Cerebellar nuclear complex (tissue), 1 donor: ENCODE data around the gene S100B.
"Not testable (repeated sequence)": the region's sequence is repeated elsewhere in the genome, so short reads cannot be mapped to it uniquely, and the experiment has no call there.

Experiments
- DNase-seq, 2 experiments: peaks; one replicate each; lab custom pipeline; 2025; lab: John Stamatoyannopoulos, UW

The S100B gene

DNA sequence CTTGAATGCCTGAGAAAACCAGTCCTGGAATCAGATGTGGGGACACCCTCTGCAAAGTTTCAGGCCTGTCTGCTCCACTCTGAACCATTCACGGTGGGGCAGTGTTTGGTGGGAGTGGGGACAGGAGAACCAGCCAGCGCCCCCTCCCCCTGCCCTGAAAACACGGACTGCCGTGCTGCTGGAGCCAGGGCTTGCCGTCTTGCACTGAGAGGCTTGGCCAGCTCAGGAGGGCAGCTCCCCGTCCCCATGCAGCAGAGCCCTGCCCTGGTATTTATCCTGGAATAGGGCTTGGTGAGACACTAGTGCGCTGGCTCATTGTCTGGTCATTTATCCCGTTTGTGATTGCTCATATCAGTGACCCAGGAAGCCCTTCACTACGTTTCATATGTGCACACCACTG lies 3.9 kb downstream of the S100B start:
- no peak for DNase-seq

GRCh38 chr21:46600305-46600704 lies 4.6 kb downstream of the S100B start:
- no peak for DNase-seq

DNA sequence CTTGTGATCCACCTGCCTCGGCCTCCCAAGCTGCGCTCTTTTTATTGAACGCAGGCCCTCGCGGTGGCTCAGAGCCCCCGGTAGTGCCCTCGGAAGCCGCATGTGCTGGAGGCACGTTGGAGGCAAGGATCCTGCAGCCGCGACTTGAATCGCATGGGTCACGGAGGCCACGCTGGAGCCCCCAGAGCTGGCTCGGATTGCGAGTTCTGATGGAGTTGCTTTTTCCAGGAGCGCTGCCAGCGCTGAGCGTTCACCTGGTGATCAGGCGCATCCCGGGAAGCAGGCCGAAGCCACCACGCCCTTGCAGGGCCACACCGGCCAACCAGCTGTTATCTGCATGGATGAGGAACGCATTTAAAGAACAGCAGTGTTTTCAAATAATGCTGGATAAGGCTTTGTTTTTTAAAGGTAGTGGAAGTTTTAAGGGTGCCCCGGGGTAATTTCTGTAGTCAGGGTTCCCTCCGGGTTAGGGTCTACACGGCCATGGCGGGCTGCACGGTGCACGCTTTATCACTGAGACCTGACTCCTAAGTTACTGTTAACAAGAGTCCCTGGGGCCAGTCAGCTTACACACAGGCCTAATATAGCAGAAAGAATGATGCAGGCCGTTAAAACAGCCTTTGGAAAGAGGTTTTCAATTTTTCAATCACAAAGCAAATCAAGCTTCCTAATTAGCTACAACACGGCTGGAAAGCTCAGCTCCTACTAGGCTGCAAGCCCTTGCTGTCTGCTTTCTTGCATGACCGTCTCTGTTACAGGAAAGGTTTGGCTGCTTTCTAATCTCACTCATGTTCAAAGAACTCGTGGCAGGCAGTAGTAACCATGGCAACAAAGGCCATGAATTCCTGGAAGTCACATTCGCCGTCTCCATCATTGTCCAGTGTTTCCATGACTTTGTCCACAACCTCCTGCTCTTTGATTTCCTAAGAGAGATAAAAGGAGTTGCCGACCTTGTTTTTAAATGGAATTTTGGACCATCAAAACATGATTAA lies 6.0 kb downstream of the S100B start:
- DNase-seq = no peak

DNA sequence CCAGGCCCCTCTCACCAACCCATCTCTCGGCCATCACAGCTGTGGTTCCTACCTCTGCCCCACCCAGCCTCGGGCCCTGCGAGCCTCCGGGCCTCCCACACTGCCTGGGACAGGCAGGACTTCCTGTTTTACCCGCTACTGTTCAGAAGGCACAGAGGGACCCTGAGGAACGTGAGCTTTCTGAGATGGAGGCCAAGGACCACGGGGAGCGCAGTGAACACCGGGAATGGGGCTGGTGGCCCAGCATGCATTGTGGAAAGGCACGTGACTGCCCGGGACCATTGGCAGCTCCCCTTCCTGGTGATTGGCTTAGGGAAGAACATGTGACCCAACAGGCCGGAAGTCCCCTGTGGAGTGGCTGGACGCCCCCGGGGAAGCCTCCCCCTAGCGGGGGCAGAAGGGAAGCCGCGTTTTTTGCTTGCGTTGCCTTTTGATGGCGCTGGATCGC lies 7.0 kb downstream of the S100B start:
- DNase-seq = no peak

DNA sequence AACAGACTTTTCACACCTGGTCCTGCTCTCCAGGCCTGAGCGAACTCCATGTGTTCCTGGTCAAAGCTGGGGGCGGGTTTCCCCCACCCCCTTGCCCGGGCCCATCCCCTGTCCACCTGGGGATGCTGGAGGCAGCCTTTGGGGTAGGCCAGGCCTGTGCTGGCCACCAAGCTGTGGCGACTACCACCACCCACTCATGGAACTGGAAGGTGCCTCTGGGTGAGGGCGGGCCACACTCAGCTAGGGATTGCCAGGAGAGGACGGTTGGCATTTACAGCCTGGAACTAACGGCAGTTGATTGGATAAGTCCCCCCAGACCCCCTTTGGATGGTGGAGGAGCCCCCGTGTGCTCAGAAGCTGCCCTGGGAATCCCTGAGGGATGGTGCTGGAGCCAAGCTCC lies 7.9 kb downstream of the S100B start:
- no peak for DNase-seq

DNA sequence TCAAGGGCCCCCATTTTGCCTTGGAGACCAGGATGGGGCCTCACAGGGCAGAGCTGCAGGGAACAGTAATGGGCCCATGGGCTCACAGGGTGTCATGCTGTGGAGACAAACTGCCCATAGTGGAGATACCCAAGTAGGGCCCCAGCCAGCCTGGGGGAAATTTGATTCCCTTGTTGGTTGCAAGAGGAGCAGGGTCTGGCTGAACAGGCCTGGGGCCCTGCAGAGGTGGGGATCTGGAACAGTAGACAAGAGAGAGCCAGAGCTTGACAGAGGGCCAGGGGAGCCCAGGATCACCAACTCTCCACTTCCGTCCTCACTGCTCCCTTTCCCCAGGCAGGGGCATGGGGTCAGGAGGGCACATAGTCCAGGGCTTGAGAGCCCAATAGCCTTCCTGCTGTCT lies 8.7 kb downstream of the S100B start:
- DNase-seq = no peak

DNA sequence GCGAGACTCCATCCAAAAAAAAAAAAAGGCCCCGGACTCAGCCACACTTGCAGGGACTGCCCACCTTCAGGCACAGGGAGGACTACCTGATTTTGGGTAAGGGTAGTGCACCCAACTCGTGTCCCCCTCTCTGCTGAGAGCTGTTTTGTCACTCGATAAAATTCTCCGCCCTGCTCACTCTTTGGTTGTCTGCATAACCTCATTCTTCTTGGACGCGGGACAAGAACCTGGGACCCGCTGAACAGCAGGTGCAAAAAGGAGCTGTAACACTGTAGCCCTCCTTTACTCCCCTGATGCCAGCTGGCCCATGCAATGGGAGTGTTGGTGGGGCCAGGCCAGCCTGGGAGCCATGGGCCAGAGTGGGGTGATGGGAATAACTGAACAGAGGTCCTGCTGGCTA lies 10.6 kb downstream of the S100B start:
- DNase-seq = no peak

- DNase-seq = no peak
Measured at GRCh38 chr21:46585191-46585953, 19.5 kb downstream of the S100B start.

GRCh38 chr21:46581780-46582307 lies 23.0 kb downstream of the S100B start:
- DNase-seq = no peak

DNA sequence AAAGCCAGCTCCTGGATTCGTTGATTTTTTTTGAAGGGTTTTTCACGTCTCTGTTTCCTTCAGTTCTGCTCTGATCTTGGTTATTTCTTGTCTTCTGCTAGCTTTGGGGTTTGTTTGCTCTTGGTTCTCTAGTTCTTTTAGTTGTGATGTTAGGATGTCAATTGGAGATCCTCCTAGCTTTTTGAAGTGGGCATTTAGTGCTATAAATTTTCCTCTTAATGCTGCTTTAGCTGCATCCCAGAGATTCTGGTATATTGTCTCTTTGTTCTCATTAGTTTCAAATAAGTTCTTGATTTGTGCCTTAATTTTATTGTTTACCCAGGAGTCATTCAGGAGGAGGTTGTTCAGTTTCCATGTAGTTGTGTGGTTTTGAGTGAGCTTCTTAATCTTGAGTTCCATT lies 25.5 kb downstream of the S100B start:
- DNase-seq = not testable (repeated sequence)

DNA sequence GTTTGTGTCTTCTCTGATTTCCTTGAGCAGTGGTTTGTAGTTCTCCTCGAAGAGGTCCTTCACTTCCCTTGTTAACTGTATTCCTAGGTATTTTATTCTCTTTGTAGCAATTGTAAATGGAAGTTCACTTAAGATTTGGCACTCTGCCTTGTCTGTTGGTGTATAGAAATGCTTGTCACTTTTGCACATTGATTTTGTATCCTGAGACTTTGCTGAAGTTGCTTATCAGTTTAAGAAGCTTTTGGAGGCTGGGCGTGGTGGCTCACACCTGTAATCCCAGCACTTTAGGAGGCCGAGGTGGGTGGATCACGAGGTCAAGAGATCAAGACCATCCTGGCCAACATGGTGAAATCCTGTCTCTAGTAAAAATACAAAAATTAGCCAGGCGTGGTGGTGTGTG lies 27.1 kb downstream of the S100B start:
- DNase-seq = not testable (repeated sequence)

- no peak for DNase-seq
Measured at GRCh38 chr21:46572850-46573249, 32.0 kb downstream of the S100B start.

DNA sequence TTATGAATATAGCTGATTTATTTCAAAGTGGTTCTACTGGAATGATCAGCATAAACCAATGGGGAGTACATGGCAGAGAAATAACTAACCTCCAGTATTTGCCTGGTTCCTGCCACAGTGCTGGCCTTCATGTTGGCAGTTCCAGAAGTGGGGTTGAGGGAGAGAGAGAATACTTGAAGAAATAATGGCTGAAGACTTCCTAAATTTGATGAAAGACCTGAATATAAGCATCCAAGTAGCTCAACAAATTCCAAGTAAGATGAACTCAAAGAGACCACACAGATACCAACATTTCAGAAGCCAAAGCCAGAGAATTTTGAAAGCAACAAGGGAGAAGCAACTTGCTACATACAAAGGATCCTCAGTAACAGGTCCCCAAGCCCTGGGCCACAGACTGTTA lies 34.3 kb downstream of the S100B start:
- DNase-seq = no peak

DNA sequence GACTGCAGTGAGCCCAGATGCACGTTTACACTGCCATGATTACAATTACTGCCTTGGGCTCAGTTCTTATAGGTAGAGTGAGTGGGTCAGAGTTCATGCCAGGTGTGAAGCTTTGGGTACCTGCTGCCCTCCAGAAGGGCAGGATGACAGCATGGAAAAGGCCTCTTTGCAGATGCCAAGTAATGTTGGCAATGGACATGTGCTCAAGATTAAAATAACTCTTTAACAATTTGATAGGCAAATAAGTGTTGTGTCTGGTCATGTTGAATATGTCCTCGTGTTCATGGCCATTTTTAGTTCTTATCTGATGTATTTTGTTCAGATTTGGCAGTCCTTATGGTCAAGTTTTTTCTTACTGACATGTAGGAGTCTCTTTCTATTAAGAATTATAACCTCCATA lies 34.8 kb downstream of the S100B start:
- no peak for DNase-seq

- no peak for DNase-seq
Measured at GRCh38 chr21:46569081-46569480, 35.8 kb downstream of the S100B start.

DNA sequence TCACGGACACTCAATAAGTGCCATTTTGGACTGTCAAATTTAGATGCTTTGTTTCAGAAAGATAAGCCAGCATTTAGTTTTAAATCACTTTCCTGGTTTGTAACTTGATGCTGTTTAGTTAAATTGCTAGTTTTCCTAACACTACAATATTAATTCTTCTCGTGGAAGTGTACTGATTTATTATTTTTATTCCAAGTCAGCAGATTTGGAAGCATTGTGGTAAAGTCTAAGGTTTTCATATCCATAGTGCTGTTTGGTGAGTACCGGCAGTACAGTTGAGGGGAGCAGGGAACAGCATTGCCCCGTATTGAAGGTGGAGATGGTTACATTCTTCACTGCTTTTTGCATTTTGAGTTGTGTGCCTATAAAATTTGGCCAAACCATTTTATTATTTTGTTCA lies 36.3 kb downstream of the S100B start:
- no peak for DNase-seq

- DNase-seq = no peak
Measured at GRCh38 chr21:46567348-46567747, 37.5 kb downstream of the S100B start.

GRCh38 chr21:46564391-46564790 lies 40.5 kb downstream of the S100B start:
- no peak for DNase-seq

DNA sequence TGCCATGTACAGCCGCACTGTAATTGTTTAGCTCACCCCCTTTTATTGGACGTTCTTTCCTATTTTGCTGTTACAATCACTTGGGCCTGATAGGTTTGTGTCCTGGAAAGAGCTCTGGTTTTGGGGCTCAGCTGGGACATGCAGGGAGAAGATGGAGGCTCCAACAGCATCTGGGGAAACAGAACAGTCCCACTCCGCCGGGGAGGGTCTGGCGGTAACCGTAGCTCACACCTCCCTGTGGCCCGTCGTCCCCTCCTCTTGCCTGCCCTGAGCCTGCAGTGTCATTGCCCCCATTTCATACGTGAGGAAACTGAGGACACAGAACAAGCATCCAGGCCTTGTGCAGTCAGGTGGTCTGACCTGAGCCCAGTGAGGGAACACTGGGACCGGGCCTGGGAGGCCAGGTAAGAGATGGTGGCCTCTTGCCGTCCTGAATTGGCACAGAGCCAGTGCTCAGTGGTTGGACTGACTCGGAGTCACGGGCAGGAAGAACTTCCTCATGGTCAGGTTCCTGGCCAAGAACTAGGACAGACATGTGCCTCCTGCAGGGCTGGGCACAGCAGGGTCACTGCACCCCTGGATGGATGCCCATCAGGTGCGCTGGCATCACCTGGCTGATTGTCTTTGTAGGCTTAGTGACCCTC lies 41.8 kb downstream of the S100B start:
- no peak for DNase-seq

- DNase-seq = no peak
Measured at GRCh38 chr21:46562472-46562871, 42.4 kb downstream of the S100B start.

DNA sequence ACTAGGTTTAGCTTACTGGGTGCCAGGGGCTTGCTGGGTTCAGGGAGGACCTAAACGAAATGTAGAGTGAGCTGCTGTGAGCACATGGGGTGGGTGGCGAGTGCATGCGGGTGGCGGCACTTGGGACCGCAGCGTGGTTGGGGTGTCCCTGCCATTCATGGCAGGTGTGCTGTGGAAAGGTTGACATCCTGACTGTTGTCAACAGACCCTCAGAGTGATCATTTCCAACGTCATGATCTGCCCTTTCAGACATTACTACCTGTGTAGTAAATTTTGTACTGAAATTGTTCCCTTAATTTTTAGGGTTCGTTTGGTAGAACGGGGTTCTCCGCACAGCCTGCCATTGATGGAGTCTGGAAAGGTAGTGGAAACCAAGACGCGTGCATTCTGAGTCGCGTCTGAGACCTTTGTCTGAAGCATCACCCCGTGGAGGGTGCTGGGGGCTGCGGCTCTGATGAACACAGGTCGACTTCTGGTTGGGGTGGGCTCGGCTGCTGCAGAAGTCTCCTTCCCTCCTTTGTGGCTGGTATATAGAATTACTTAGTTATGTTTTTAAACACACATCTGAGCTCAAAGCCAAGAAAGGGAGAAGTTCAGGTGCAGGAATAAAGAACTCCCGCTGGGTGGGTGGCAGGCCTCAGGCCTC lies 43.3 kb downstream of the S100B start:
- no peak for DNase-seq
